Keratinocyte (primary cell): Measurements from ENCODE around the gene SNX19. TPM values are rescaled to one million over a fixed set of nuclear protein-coding genes. Genes with fewer than 3 reads are reported as not detected.

ENCODE experiments used
- DNase-seq: peaks from one replicate; pipeline ENCODE4 v3.0.0-alpha.2; 2011; ENCODE audit warnings: low read depth, missing footprints, low spot score
- FAIRE-seq: peaks from 2 replicates; lab custom pipeline; 2011; peaks lifted over from hg19 to GRCh38; lab: Jason Lieb, UNC
- H2AFZ ChIP-seq: 2 replicates; pipeline ENCODE4 v1.6.0; 2012; ENCODE audit warnings: low read length, control low read depth, inconsistent platforms; ENCODE audit not compliant: control insufficient read depth
- H3K27ac ChIP-seq: 2 replicates; pipeline ENCODE4 v1.5.1; 2011; ENCODE audit warnings: low read length; ENCODE audit not compliant: control insufficient read depth, insufficient read depth
- H3K27me3 ChIP-seq: 3 replicates; pipeline ENCODE4 v1.6.0; 2011; ENCODE audit warnings: low read length; ENCODE audit not compliant: control insufficient read depth, insufficient read depth; ENCODE audit errors: extremely low read depth
- H3K36me3 ChIP-seq, 2 experiments: 2 replicates in 1 of 2; 3 replicates in 1 of 2; pipeline ENCODE4 v1.5.1; 2011; ENCODE audit warnings: low read length in 2 of 2, mild to moderate bottlenecking in 1 of 2; ENCODE audit not compliant: control insufficient read depth in 2 of 2, insufficient read depth in 2 of 2; ENCODE audit errors: extremely low read depth in 1 of 2
- H3K4me1 ChIP-seq: 3 replicates; pipeline ENCODE4 v1.5.1; 2011; ENCODE audit warnings: low read length; ENCODE audit not compliant: control insufficient read depth, insufficient read depth; ENCODE audit errors: extremely low read depth
- H3K4me2 ChIP-seq: 3 replicates; pipeline ENCODE4 v1.6.0; 2011; ENCODE audit warnings: low read depth, low read length; ENCODE audit not compliant: control insufficient read depth, insufficient read depth; ENCODE audit errors: extremely low read depth
- H3K4me3 ChIP-seq, 3 experiments: fragments of 200-600 bp in 1 of 3; sonication (generic) in 1 of 3; 2 replicates in 2 of 3; 3 replicates in 1 of 3; pipeline ENCODE4 v1.5.1; 2011 to 2016; ENCODE audit warnings: low read length in 3 of 3, mild to moderate bottlenecking in 3 of 3, control low read depth in 2 of 3, inconsistent platforms in 1 of 3, low read depth in 1 of 3, mixed read lengths in 1 of 3, mixed run types in 1 of 3, moderate library complexity in 1 of 3; ENCODE audit not compliant: control insufficient read depth in 2 of 3, insufficient read depth in 2 of 3; ENCODE audit errors: extremely low read depth in 1 of 3
- H3K79me2 ChIP-seq: 2 replicates; pipeline ENCODE4 v1.6.0; 2012; ENCODE audit warnings: low read length; ENCODE audit not compliant: control insufficient read depth, insufficient read depth
- H3K9ac ChIP-seq: 3 replicates; pipeline ENCODE4 v1.6.0; 2011; ENCODE audit warnings: low read length; ENCODE audit not compliant: control insufficient read depth, insufficient read depth; ENCODE audit errors: extremely low read depth
- H3K9me1 ChIP-seq: 3 replicates; pipeline ENCODE4 v1.6.0; 2011; ENCODE audit warnings: low read length; ENCODE audit not compliant: control insufficient read depth, insufficient read depth; ENCODE audit errors: extremely low read depth
- H3K9me3 ChIP-seq: 2 replicates; pipeline ENCODE4 v1.5.1; 2012; ENCODE audit warnings: low read depth, low read length; ENCODE audit not compliant: control insufficient read depth
- H4K20me1 ChIP-seq: 3 replicates; pipeline ENCODE4 v1.6.0; 2011; ENCODE audit warnings: low read length; ENCODE audit not compliant: control insufficient read depth, insufficient read depth; ENCODE audit errors: extremely low read depth
- CTCF ChIP-seq, 3 experiments: IDR thresholded peaks in 1 of 3; conservative IDR thresholded peaks in 1 of 3; optimal IDR thresholded peaks in 1 of 3; 2 replicates in 2 of 3; 3 replicates in 1 of 3; pipeline versions ENCODE3 to v1.5.1; 2011; ENCODE audit warnings: low read length in 3 of 3, mild to moderate bottlenecking in 3 of 3, moderate library complexity in 2 of 3, control low read depth in 1 of 3, inconsistent platforms in 1 of 3; ENCODE audit not compliant: insufficient read depth in 2 of 3; ENCODE audit errors: extremely low read depth in 1 of 3
- EZH2 ChIP-seq: IDR thresholded peaks from one replicate; pipeline ENCODE4 v1.6.1; 2012; ENCODE audit warnings: inconsistent platforms, mild to moderate bottlenecking, low read length, moderate library complexity
- dilution Hi-C: fragments of 300-500 bp; cut with MboI; formaldehyde crosslinking; loops from one replicate; pipeline ENCODE4 v1.7.0; 2020; ENCODE audit warnings: low sequenced_read_pairs; ENCODE audit not compliant: extremely low pct_ligation_motif_present
- polyA plus RNA-seq, 5 experiments: library from polyadenylated mRNA; depleted of rRNA in 3 of 5; stranded (reverse) in 3 of 5; stranded (forward) in 1 of 5; unstranded in 1 of 5; fragments of >200 nt; gene quantifications; 1 replicate in 1 of 5; 2 replicates in 3 of 5; 3 replicates in 1 of 5; pipeline versions ENCODE4 v1.2.1 to v1.2.3, GENCODE V29; 2011 to 2012; ENCODE audit warnings: missing spikeins in 2 of 5, low read depth in 1 of 5, low replicate concordance in 1 of 5

The SNX19 gene
- polyA plus RNA-seq, 1 donor (not counting 4 experiments of a cell fraction or from before 2014, with no cell fraction given) = 29.1 TPM

DNA sequence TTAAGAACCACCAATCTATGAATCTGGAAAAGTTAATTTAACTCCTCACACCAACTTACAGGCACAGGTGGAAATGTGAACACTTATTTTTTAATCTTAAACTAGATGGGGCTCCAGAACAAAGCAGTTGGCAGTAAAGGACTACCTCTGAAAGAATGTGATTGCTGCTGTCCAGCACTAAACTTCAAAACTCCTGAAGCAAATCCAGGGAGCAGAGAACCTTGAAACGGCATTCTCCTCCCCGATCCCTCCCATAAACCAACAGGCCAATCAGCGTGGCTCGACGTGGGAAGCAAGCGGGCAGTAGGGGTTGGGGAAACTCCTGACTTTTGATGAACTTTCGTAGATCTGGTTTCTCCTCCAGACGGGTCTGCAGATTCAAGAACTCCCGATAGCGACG lies 5.0 kb downstream of the SNX19 start:
- FAIRE-seq (no peak), DNase-seq (no peak)
- dilution Hi-C loops = no loop called here
- Histone ChIP-seq H3K27ac (no peak overlapping the region), H3K4me3 (no peak overlapping the region), H3K79me2 (peaks cover 49% of the 10 kb centered on the region), H3K4me2 (no peak overlapping the region), H3K9me3 (no peaks in the 10 kb centered on the region), H3K27me3 (no peaks in the 10 kb centered on the region), H3K9ac (no peak overlapping the region), H3K36me3 (peaks cover 20 to 41% of the 10 kb centered on the region in 2 experiments), H2AFZ (no peak overlapping the region), H3K9me1 (no peaks in the 10 kb centered on the region), H4K20me1 (no peaks in the 10 kb centered on the region), H3K4me1 (peaks cover 29% of the 10 kb centered on the region)
- TF ChIP-seq CTCF (optimal IDR thresholded peaks at IDR 0.05 in 1 of 3, IDR thresholded peaks at IDR 0.05 in 1 of 3, conservative IDR thresholded peaks at IDR 0.05 in 1 of 3; ENCODE audit: extremely low read depth in 1 of 3, insufficient read depth in 2 of 3, low read length in 3 of 3) = no peak
- no peak for TF ChIP-seq EZH2

DNA sequence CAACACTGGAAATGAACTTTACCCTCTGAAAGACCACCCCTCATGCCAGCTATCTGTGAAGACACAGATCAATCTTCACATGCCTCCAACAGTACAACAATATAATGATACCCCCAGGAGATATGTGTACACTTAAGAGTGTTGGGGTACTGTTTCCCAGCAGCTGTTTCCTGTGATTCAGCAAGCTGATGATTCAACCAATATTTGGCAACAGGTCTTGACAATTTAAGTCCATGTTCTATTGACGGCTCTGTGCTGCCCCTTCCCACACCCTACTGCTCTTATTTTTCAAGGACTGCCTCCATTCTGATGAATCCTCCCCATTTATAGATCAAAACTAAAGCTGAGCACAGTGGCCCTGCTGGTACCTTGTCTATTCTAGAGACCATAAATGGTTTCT lies 6.6 kb downstream of the SNX19 start:
- dilution Hi-C loops = no loop called here
- H3K4me2 ChIP-seq = peak overlapping the region; percentile 49
- no peak for TF ChIP-seq CTCF (optimal IDR thresholded peaks at IDR 0.05 in 1 of 3, IDR thresholded peaks at IDR 0.05 in 1 of 3, conservative IDR thresholded peaks at IDR 0.05 in 1 of 3; ENCODE audit: extremely low read depth in 1 of 3, insufficient read depth in 2 of 3, low read length in 3 of 3)
- no peak for TF ChIP-seq EZH2
- H3K9ac ChIP-seq = no peak overlapping the region
- no peak overlapping the region for H3K4me3 ChIP-seq
- no peaks in the 10 kb centered on the region for H3K27me3 ChIP-seq
- peak; percentile 86 for FAIRE-seq
- peaks cover 20% of the 10 kb centered on the region for H3K4me1 ChIP-seq
- H3K9me3 ChIP-seq = no peaks in the 10 kb centered on the region
- H4K20me1 ChIP-seq = no peaks in the 10 kb centered on the region
- DNase-seq = no peak
- peak overlapping the region; percentile 65 for H3K27ac ChIP-seq
- H2AFZ ChIP-seq = no peak overlapping the region
- H3K36me3 ChIP-seq = peaks cover 32 to 48% of the 10 kb centered on the region in 2 experiments
- H3K79me2 ChIP-seq = peaks cover 33% of the 10 kb centered on the region
- no peaks in the 10 kb centered on the region for H3K9me1 ChIP-seq
